MM.1S (cell line): ENCODE results near the gene DZIP1L.

Source experiments
- CTCF ChIP-seq: fragments of 300-600 bp; sonication (generic); IDR thresholded peaks from 2 replicates; pipeline ENCODE4 v1.5.1; 2016; ENCODE audit warnings: antibody characterized with exemption, low read length, mixed read lengths
- EZH2phosphoT487 ChIP-seq: fragments of 300-600 bp; sonication (generic); IDR thresholded peaks from 2 replicates; pipeline ENCODE4 v1.6.1; 2018; ENCODE audit warnings: antibody characterized with exemption, low read length

GRCh38 chr3:138062626-138063025 lies 52.8 kb downstream of the DZIP1L start:
- TF ChIP-seq EZH2phosphoT487: no peak
- no peak for TF ChIP-seq CTCF
